ENCODE measurements around the gene ATP6V0D1. TPM values are rescaled to one million over a fixed set of nuclear protein-coding genes. Genes with fewer than 3 reads are reported as not detected.

Gene ATP6V0D1
- polyA plus RNA-seq, 1 of the 3 experiments (the other 2 are of a cell fraction) = 135 TPM

DNA sequence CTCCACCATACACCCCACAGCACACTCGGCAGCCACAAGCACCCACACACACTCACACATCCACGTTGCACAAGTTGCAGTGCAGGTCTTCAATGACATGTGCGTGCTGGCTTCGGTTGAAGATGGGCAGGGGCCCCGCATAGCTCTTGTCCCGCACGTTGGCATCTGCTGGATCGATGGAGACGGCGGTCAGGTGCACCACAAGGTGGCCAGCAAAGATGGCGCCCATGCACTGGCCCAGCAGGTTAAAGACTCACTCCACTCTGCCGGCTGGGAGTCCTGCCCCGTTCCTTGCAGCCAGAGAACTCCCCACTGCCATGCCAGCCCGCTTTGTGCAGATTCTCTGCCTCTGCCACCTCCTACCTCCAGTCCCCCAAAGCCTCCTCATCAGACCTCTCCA is 80.1 kb downstream of the ATP6V0D1 start (continued):
- TF ChIP-seq EP300 (IDR thresholded peaks at IDR 0.05; ENCODE audit: borderline replicate concordance in 1 of 2, low read depth in 1 of 2, low read length in 1 of 2) = no peak
- no peak for TF ChIP-seq TAF1 (IDR thresholded peaks at IDR 0.05; ENCODE audit: borderline replicate concordance, low read depth, low read length)
- TF ChIP-seq, protein P1, sequence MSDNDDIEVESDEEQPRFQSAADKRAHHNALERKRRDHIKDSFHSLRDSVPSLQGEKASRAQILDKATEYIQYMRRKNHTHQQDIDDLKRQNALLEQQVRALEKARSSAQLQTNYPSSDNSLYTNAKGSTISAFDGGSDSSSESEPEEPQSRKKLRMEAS (IDR thresholded peaks at IDR 0.05; ENCODE audit: low read depth) = no peak

DNA sequence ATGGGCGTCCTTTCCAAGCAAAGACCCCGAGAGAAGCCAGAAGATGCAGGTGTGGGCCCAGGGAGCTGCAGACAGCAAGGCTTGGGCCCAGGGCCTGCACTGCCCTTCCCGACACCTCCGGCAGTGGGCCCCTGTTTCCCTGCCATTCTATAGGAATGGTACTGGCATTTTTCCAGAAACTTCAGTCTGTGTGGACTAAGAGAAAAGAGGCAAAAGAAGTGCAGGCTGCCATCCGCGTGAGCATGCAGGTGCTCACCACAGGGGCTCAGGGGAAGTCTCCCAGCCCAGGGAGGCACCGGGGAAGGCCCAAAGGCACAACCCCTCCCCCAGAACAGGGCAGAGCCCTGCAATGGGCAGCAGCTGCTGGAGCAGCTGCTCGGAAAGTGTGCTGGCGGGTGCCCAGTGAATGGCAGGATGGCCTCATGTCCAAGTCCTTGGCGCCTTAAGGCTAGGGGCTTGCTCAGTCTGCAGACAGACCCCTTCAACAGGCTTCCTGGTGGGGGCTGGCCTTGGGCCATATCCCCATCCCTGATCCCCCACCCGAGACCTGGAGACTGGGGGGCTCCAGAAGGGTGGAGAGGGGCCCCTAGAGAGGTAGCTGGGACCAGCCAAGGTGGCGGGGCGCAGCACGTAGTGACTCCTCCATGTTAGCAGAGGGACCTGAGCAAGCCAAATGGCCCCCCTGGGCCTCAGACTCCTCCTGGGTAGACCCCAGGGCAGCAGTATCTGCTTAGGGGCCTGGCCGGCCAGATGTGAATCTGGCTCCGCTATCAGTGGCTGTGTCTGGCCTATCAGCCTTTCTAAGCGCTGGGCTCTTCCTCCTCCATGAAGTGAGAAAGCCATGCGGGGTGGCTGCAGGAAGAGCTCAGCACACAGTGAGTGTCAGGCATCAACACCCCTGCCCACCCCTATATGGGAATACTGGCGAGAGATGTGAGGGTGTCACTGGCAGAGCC is 80.9 kb downstream of the ATP6V0D1 start:
- no peaks in the 10 kb centered on the region for H3K36me3 ChIP-seq (replicated peaks in 1 of 2; ENCODE audit: control insufficient read depth in 1 of 2, insufficient read depth in 2 of 2, low read length in 1 of 2)
- H3K4me2 ChIP-seq = no peak overlapping the region
- peak overlapping the region in 1 of 2 experiments; percentile 76; a peak in 2 of 4 replicates for H3K27ac ChIP-seq (ENCODE audit: low read depth in 2 of 2, low read length in 1 of 2)

More for the DNA sequence above, 80.9 kb downstream of the ATP6V0D1 start:
- Histone ChIP-seq H3K9me3 (no peaks in the 10 kb centered on the region), H2AFZ (ENCODE audit: low read depth) (no peak overlapping the region), H3K4me3 (ENCODE audit: low read depth in 2 of 2, low read length in 1 of 2) (no peak overlapping the region; a peak in 1 of 4 replicates), H3K4me1 (ENCODE audit: control insufficient read depth in 1 of 2, insufficient read depth in 2 of 2, low read depth in 1 of 2, low read length in 1 of 2) (peaks cover 1 to 39% of the 10 kb centered on the region in 2 experiments; a peak in 3 of 4 replicates), H3K27me3 (ENCODE audit: insufficient read depth) (no peaks in the 10 kb centered on the region), H3K9me2 (no peaks in the 10 kb centered on the region), H3K9ac (no peak overlapping the region), H3F3A (replicated peaks; ENCODE audit: insufficient read depth) (peaks cover 6% of the 10 kb centered on the region), H4K20me1 (ENCODE audit: insufficient read depth) (no peaks in the 10 kb centered on the region), H3K79me2 (ENCODE audit: insufficient read depth) (no peaks in the 10 kb centered on the region)
- 65% methylated on average over 10 of the region's 19 CpGs for WGBS (ENCODE audit: low lambda C conversion rate)
- ChIA-PET POLR2A (no interaction called here), CTCF (interaction anchor here (0.8 to 1.8 kb wide), 6 partner anchors 8 to 73 kb away, joined by 3 to 6 read pairs (median 4); partner anchors contain the start of genes KCTD19, LRRC36 and ZDHHC1)
- DNase-seq = peak; percentile 69
- TF ChIP-seq POLR2AphosphoS5 (IDR thresholded peaks at IDR 0.05; ENCODE audit: low read depth, low read length) = no peak
- no peak for TF ChIP-seq TAF1 (IDR thresholded peaks at IDR 0.05; ENCODE audit: borderline replicate concordance, low read depth, low read length)
- TF ChIP-seq SIN3A (IDR thresholded peaks at IDR 0.05; ENCODE audit: borderline replicate concordance, low read depth, low read length) = no peak
- TF ChIP-seq, protein P2, sequence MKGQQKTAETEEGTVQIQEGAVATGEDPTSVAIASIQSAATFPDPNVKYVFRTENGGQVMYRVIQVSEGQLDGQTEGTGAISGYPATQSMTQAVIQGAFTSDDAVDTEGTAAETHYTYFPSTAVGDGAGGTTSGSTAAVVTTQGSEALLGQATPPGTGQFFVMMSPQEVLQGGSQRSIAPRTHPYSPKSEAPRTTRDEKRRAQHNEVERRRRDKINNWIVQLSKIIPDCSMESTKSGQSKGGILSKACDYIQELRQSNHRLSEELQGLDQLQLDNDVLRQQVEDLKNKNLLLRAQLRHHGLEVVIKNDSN (IDR thresholded peaks at IDR 0.05; ENCODE audit: borderline replicate concordance, low read depth) = no peak
- TF ChIP-seq TCF12 (IDR thresholded peaks at IDR 0.05) = no peak
- no peak for TF ChIP-seq RAD21 (IDR thresholded peaks at IDR 0.05; ENCODE audit: low read length)
- no peak for TF ChIP-seq EZH2phosphoT487 (IDR thresholded peaks at IDR 0.05; ENCODE audit: borderline replicate concordance, low read depth)
- TF ChIP-seq, protein P3, sequence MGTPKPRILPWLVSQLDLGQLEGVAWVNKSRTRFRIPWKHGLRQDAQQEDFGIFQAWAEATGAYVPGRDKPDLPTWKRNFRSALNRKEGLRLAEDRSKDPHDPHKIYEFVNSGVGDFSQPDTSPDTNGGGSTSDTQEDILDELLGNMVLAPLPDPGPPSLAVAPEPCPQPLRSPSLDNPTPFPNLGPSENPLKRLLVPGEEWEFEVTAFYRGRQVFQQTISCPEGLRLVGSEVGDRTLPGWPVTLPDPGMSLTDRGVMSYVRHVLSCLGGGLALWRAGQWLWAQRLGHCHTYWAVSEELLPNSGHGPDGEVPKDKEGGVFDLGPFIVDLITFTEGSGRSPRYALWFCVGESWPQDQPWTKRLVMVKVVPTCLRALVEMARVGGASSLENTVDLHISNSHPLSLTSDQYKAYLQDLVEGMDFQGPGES (IDR thresholded peaks at IDR 0.05; ENCODE audit: low read depth, low read length) = no peak
- peak; percentile 48; the same call in 1 of the 2 replicates for TF ChIP-seq GATA2 (CRISPR knock-in tag; IDR thresholded peaks at IDR 0.05)

Data from SK-N-SH (cell line).